Astrocyte (in vitro differentiated cells and primary cell): ENCODE results near the gene MTERF1. TPM values are rescaled to one million over a fixed set of nuclear protein-coding genes. Genes with fewer than 3 reads are reported as not detected.

ENCODE experiments used
- DNase-seq: peaks from one replicate; pipeline ENCODE4 v3.0.0-alpha.2; 2010; ENCODE audit warnings: low read depth
- FAIRE-seq: peaks from 2 replicates; lab custom pipeline; 2011; peaks lifted over from hg19 to GRCh38; lab: Jason Lieb, UNC
- H2AFZ ChIP-seq: 2 replicates; pipeline ENCODE4 v1.6.0; 2012; ENCODE audit warnings: low read depth, low read length, inconsistent platforms
- H3K27ac ChIP-seq: 2 replicates; pipeline ENCODE4 v1.5.1; 2011; ENCODE audit warnings: low read depth, low read length, inconsistent platforms
- H3K27me3 ChIP-seq: 2 replicates; pipeline ENCODE4 v1.6.0; 2011; ENCODE audit warnings: low read length, inconsistent platforms; ENCODE audit not compliant: insufficient read depth
- H3K36me3 ChIP-seq: 2 replicates; pipeline ENCODE4 v1.5.1; 2011; ENCODE audit warnings: low read length, inconsistent platforms; ENCODE audit not compliant: insufficient read depth
- H3K4me1 ChIP-seq: 2 replicates; pipeline ENCODE4 v1.5.1; 2011; ENCODE audit warnings: low read length, inconsistent platforms; ENCODE audit not compliant: insufficient read depth
- H3K4me2 ChIP-seq: 2 replicates; pipeline ENCODE4 v1.6.0; 2012; ENCODE audit warnings: low read length, inconsistent platforms
- H3K4me3 ChIP-seq: 2 replicates; pipeline ENCODE4 v1.5.1; 2011; ENCODE audit warnings: low read depth, mild to moderate bottlenecking, low read length, inconsistent platforms; ENCODE audit not compliant: insufficient read depth
- H3K79me2 ChIP-seq: 2 replicates; pipeline ENCODE4 v1.6.0; 2012; ENCODE audit warnings: mild to moderate bottlenecking, low read length, inconsistent platforms; ENCODE audit not compliant: insufficient read depth
- H3K9ac ChIP-seq: 2 replicates; pipeline ENCODE4 v1.6.0; 2012; ENCODE audit warnings: mild to moderate bottlenecking, low read length, inconsistent platforms
- H3K9me3 ChIP-seq: 2 replicates; pipeline ENCODE4 v1.5.1; 2012; ENCODE audit warnings: low read depth, mild to moderate bottlenecking, low read length, inconsistent platforms; ENCODE audit not compliant: insufficient read depth
- H4K20me1 ChIP-seq: 2 replicates; pipeline ENCODE4 v1.6.0; 2012; ENCODE audit warnings: low read length, inconsistent platforms; ENCODE audit not compliant: insufficient read depth
- H3K27ac Mint-ChIP-seq: one replicate; pipeline ENCODE4 v1.8.0; 2021; ENCODE audit warnings: mild to moderate bottlenecking, mixed read lengths; ENCODE audit not compliant: unreplicated experiment
- H3K27me3 Mint-ChIP-seq: one replicate; pipeline ENCODE4 v1.8.0; 2021; ENCODE audit warnings: low read depth, mixed read lengths; ENCODE audit not compliant: unreplicated experiment
- H3K36me3 Mint-ChIP-seq: one replicate; pipeline ENCODE4 v1.8.0; 2021; ENCODE audit warnings: low read depth, mixed read lengths; ENCODE audit not compliant: unreplicated experiment
- H3K4me1 Mint-ChIP-seq: one replicate; pipeline ENCODE4 v1.8.0; 2021; ENCODE audit warnings: low read depth, mixed read lengths; ENCODE audit not compliant: unreplicated experiment
- H3K4me3 Mint-ChIP-seq: one replicate; pipeline ENCODE4 v1.8.0; 2021; ENCODE audit warnings: mild to moderate bottlenecking, moderate library complexity, mixed read lengths; ENCODE audit not compliant: unreplicated experiment
- H3K9me3 Mint-ChIP-seq: one replicate; pipeline ENCODE4 v1.8.0; 2021; ENCODE audit warnings: mild to moderate bottlenecking, mixed read lengths; ENCODE audit not compliant: unreplicated experiment
- EZH2 ChIP-seq: IDR thresholded peaks from 2 replicates; pipeline ENCODE4 v1.6.1; 2012; ENCODE audit warnings: mild to moderate bottlenecking, low read length, inconsistent platforms; ENCODE audit not compliant: insufficient read depth
- total RNA-seq: library from RNA; stranded (reverse); gene quantifications from 2 replicates; pipeline ENCODE4 v1.2.1, GENCODE V29; 2021
- TF ChIP-seq, protein P1 (sequence below): IDR thresholded peaks from 2 replicates; pipeline ENCODE4 v1.5.1; 2011; ENCODE audit warnings: low read depth, mild to moderate bottlenecking, inconsistent platforms, low read length, moderate library complexity; ENCODE audit not compliant: insufficient read depth

Gene MTERF1
- total RNA-seq, 1 donor from 2014 or later, result 10.9 TPM

DNA sequence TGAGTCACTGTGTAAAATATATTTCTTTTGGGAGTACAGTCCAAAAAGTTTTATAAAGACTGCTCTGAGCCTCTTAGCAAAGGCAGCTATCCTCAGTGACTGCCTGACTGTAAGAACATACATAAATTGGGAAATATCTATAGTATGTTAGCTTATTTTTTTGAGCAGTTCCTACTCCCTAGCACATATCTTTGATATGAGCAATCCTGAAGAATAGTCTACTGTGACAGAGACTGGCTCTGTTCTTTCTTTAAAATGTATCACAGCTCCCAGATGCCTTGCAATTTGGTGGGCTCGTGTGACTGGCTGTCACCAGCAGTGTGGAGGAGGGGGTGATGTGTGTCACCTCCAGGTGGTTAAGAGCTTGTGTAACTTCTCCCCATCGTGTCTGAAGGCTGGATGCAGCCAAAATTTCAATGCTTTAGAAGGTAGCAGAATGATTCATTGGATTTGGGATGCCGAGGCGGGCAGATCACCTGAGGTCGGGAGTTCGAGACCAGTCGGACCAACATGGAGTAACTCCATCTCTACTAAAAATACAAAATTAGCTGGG, 47.9 kb downstream of the MTERF1 start:
- no peaks in the 10 kb centered on the region for H3K36me3 Mint-ChIP-seq
- no peaks in the 10 kb centered on the region for H3K79me2 ChIP-seq
- H3K4me2 ChIP-seq, result no peak overlapping the region
- H3K9me3 ChIP-seq, result no peaks in the 10 kb centered on the region
- H3K36me3 ChIP-seq, result no peaks in the 10 kb centered on the region
- no peak overlapping the region for H3K27ac ChIP-seq
- FAIRE-seq, result no peak
- no peaks in the 10 kb centered on the region for H3K27me3 ChIP-seq
- H3K9me3 Mint-ChIP-seq, result no peaks in the 10 kb centered on the region
- no peaks in the 10 kb centered on the region for H3K27me3 Mint-ChIP-seq
- no peak overlapping the region for H3K4me3 ChIP-seq
- H4K20me1 ChIP-seq, result no peaks in the 10 kb centered on the region
- H3K27ac Mint-ChIP-seq, result no peak overlapping the region
- no peak overlapping the region for H2AFZ ChIP-seq
- no peak overlapping the region for H3K4me3 Mint-ChIP-seq
- DNase-seq, result no peak
- H3K4me1 Mint-ChIP-seq, result peaks cover 5% of the 10 kb centered on the region
- no peak overlapping the region for H3K9ac ChIP-seq
- no peak for TF ChIP-seq EZH2
- TF ChIP-seq, protein P1, sequence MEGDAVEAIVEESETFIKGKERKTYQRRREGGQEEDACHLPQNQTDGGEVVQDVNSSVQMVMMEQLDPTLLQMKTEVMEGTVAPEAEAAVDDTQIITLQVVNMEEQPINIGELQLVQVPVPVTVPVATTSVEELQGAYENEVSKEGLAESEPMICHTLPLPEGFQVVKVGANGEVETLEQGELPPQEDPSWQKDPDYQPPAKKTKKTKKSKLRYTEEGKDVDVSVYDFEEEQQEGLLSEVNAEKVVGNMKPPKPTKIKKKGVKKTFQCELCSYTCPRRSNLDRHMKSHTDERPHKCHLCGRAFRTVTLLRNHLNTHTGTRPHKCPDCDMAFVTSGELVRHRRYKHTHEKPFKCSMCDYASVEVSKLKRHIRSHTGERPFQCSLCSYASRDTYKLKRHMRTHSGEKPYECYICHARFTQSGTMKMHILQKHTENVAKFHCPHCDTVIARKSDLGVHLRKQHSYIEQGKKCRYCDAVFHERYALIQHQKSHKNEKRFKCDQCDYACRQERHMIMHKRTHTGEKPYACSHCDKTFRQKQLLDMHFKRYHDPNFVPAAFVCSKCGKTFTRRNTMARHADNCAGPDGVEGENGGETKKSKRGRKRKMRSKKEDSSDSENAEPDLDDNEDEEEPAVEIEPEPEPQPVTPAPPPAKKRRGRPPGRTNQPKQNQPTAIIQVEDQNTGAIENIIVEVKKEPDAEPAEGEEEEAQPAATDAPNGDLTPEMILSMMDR, result no peak
- no peaks in the 10 kb centered on the region for H3K4me1 ChIP-seq

DNA sequence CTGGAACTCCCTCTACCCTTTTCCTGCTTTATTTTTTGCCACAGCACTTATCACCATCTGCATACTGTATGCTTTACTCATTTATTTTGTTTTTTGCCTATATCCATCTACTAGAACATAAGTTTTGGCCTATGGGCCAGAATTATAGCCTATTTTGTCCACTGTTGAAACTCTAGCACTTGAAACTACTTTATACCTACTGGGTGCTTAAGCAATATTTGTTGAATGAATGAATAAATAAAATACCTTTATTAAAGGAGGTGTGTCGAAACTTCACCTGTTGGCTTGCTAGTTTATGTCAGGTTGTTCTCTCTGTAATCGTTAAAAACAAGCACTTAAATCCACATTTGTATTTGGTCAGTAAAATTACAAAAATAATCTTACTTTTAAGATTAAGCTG, 53.3 kb downstream of the MTERF1 start:
- DNase-seq, result no peak
- no peak overlapping the region for H2AFZ ChIP-seq
- H3K36me3 ChIP-seq, result no peaks in the 10 kb centered on the region
- H3K79me2 ChIP-seq, result no peaks in the 10 kb centered on the region
- no peaks in the 10 kb centered on the region for H4K20me1 ChIP-seq
- no peaks in the 10 kb centered on the region for H3K9me3 ChIP-seq
- no peaks in the 10 kb centered on the region for H3K27me3 ChIP-seq
- FAIRE-seq, result no peak
- no peak overlapping the region for H3K27ac ChIP-seq
- Mint-ChIP-seq H3K4me3 (no peak overlapping the region), H3K36me3 (no peaks in the 10 kb centered on the region), H3K9me3 (no peaks in the 10 kb centered on the region), H3K27ac (no peak overlapping the region), H3K27me3 (no peaks in the 10 kb centered on the region), H3K4me1 (peaks cover 6% of the 10 kb centered on the region)
- no peak overlapping the region for H3K9ac ChIP-seq
- TF ChIP-seq, protein P1, result no peak
- no peak for TF ChIP-seq EZH2
- H3K4me3 ChIP-seq, result no peak overlapping the region
- no peaks in the 10 kb centered on the region for H3K4me1 ChIP-seq
- H3K4me2 ChIP-seq, result no peak overlapping the region

DNA sequence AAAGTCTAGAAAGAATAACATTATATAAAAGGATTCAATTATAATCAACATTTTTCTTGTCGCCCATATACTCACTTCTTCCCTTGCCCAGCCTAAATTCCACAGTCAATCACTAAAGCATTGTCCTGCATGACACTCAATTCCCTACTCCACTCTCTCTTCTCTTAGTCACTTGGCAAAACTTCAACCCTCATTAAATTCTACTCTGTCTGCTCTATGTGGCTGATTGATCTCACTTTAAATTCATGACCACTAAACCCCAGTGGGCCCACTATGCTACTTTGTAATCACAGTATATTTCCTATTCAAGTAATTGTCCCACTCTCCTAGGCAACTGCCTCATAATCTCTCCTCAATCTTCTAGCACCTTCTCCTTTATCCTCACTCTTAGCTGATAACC, 54.1 kb downstream of the MTERF1 start:
- H3K9me3 ChIP-seq, result no peaks in the 10 kb centered on the region
- no peaks in the 10 kb centered on the region for H3K27me3 ChIP-seq
- no peak overlapping the region for H3K27ac Mint-ChIP-seq
- no peak overlapping the region for H3K4me3 ChIP-seq
- no peaks in the 10 kb centered on the region for H3K27me3 Mint-ChIP-seq
- TF ChIP-seq EZH2, result no peak
- TF ChIP-seq, protein P1, result no peak
- DNase-seq (peak; percentile 64), FAIRE-seq (no peak)
- no peak overlapping the region for H3K9ac ChIP-seq
- no peaks in the 10 kb centered on the region for H4K20me1 ChIP-seq
- H3K4me3 Mint-ChIP-seq, result no peak overlapping the region
- no peaks in the 10 kb centered on the region for H3K79me2 ChIP-seq
- H2AFZ ChIP-seq, result no peak overlapping the region
- H3K36me3 ChIP-seq, result no peaks in the 10 kb centered on the region
- H3K27ac ChIP-seq, result no peak overlapping the region
- no peaks in the 10 kb centered on the region for H3K4me1 ChIP-seq
- peaks cover 6% of the 10 kb centered on the region for H3K4me1 Mint-ChIP-seq
- H3K4me2 ChIP-seq, result no peak overlapping the region
- no peaks in the 10 kb centered on the region for H3K9me3 Mint-ChIP-seq
- H3K36me3 Mint-ChIP-seq, result no peaks in the 10 kb centered on the region
